ENCODE data around the gene CBFA2T3. TPM values are rescaled to one million over a fixed set of nuclear protein-coding genes. Genes with fewer than 3 reads are reported as not detected.

The CBFA2T3 gene
- total RNA-seq, 1 experiment from 2014 or later: not detected

GRCh38 chr16:88957433-88957767 is 19.6 kb downstream of the CBFA2T3 start:
- Histone ChIP-seq H4K20me1 (ENCODE audit: insufficient read depth, low read depth, low read length) (no peaks in the 10 kb centered on the region), H3K36me3 (ENCODE audit: insufficient read depth, low read length) (no peaks in the 10 kb centered on the region), H3K4me3 (ENCODE audit: low read length) (no peak overlapping the region), H3K27ac (ENCODE audit: low read length) (no peak overlapping the region), H3K4me1 (ENCODE audit: low read length) (no peaks in the 10 kb centered on the region), H3K4me2 (ENCODE audit: low read depth, low read length, poor library complexity, severe bottlenecking) (no peak overlapping the region), H3K27me3 (ENCODE audit: low read length) (no peaks in the 10 kb centered on the region), H3K9me2 (replicated peaks; ENCODE audit: insufficient read depth, low read length) (no peaks in the 10 kb centered on the region), H3K79me2 (ENCODE audit: low read length) (no peaks in the 10 kb centered on the region), H2AFZ (ENCODE audit: low read length) (no peak overlapping the region), H3K9me3 (ENCODE audit: low read length) (no peaks in the 10 kb centered on the region), H3K9ac (ENCODE audit: low read length) (no peak overlapping the region)
- no peak for DNase-seq

GRCh38 chr16:88956546-88957432 is 20.2 kb downstream of the CBFA2T3 start:
- Histone ChIP-seq H3K27me3 (ENCODE audit: low read length) (no peaks in the 10 kb centered on the region), H3K4me1 (ENCODE audit: low read length) (no peaks in the 10 kb centered on the region), H4K20me1 (ENCODE audit: insufficient read depth, low read depth, low read length) (no peaks in the 10 kb centered on the region), H3K9me2 (replicated peaks; ENCODE audit: insufficient read depth, low read length) (no peaks in the 10 kb centered on the region), H3K4me2 (ENCODE audit: low read depth, low read length, poor library complexity, severe bottlenecking) (no peak overlapping the region), H2AFZ (ENCODE audit: low read length) (no peak overlapping the region), H3K9ac (ENCODE audit: low read length) (no peak overlapping the region), H3K79me2 (ENCODE audit: low read length) (no peaks in the 10 kb centered on the region), H3K27ac (ENCODE audit: low read length) (no peak overlapping the region), H3K4me3 (ENCODE audit: low read length) (no peak overlapping the region), H3K9me3 (ENCODE audit: low read length) (no peaks in the 10 kb centered on the region), H3K36me3 (ENCODE audit: insufficient read depth, low read length) (no peaks in the 10 kb centered on the region)
- DNase-seq: no peak

- H3K4me1 ChIP-seq (ENCODE audit: low read length): no peaks in the 10 kb centered on the region
- H3K36me3 ChIP-seq (ENCODE audit: insufficient read depth, low read length): no peaks in the 10 kb centered on the region
- H3K27ac ChIP-seq (ENCODE audit: low read length): no peak overlapping the region
- no peaks in the 10 kb centered on the region for H4K20me1 ChIP-seq (ENCODE audit: insufficient read depth, low read depth, low read length)
- H2AFZ ChIP-seq (ENCODE audit: low read length): no peak overlapping the region
- no peaks in the 10 kb centered on the region for H3K27me3 ChIP-seq (ENCODE audit: low read length)
- no peaks in the 10 kb centered on the region for H3K9me3 ChIP-seq (ENCODE audit: low read length)
- no peaks in the 10 kb centered on the region for H3K9me2 ChIP-seq (replicated peaks; ENCODE audit: insufficient read depth, low read length)
- no peak for DNase-seq
- H3K4me3 ChIP-seq (ENCODE audit: low read length): no peak overlapping the region
- no peak overlapping the region for H3K9ac ChIP-seq (ENCODE audit: low read length)
- H3K4me2 ChIP-seq (ENCODE audit: low read depth, low read length, poor library complexity, severe bottlenecking): no peak overlapping the region
- no peaks in the 10 kb centered on the region for H3K79me2 ChIP-seq (ENCODE audit: low read length)
Observed at GRCh38 chr16:88955906-88956305, 21.1 kb downstream of the CBFA2T3 start.

GRCh38 chr16:88953003-88953690 is 23.9 kb downstream of the CBFA2T3 start:
- H3K9me3 ChIP-seq (ENCODE audit: low read length): no peaks in the 10 kb centered on the region
- no peak overlapping the region for H2AFZ ChIP-seq (ENCODE audit: low read length)
- H3K4me1 ChIP-seq (ENCODE audit: low read length): no peaks in the 10 kb centered on the region
- no peak overlapping the region for H3K27ac ChIP-seq (ENCODE audit: low read length)
- no peaks in the 10 kb centered on the region for H3K27me3 ChIP-seq (ENCODE audit: low read length)
- H3K4me3 ChIP-seq (ENCODE audit: low read length): no peak overlapping the region
- H3K4me2 ChIP-seq (ENCODE audit: low read depth, low read length, poor library complexity, severe bottlenecking): no peak overlapping the region
- no peaks in the 10 kb centered on the region for H3K36me3 ChIP-seq (ENCODE audit: insufficient read depth, low read length)
- no peaks in the 10 kb centered on the region for H4K20me1 ChIP-seq (ENCODE audit: insufficient read depth, low read depth, low read length)
- no peaks in the 10 kb centered on the region for H3K79me2 ChIP-seq (ENCODE audit: low read length)
- DNase-seq: no peak
- H3K9me2 ChIP-seq (replicated peaks; ENCODE audit: insufficient read depth, low read length): no peaks in the 10 kb centered on the region
- H3K9ac ChIP-seq (ENCODE audit: low read length): no peak overlapping the region

- Histone ChIP-seq H3K9ac (ENCODE audit: low read length) (no peak overlapping the region), H4K20me1 (ENCODE audit: insufficient read depth, low read depth, low read length) (no peaks in the 10 kb centered on the region), H3K36me3 (ENCODE audit: insufficient read depth, low read length) (no peaks in the 10 kb centered on the region), H3K4me3 (ENCODE audit: low read length) (no peak overlapping the region), H3K9me3 (ENCODE audit: low read length) (no peaks in the 10 kb centered on the region), H3K4me2 (ENCODE audit: low read depth, low read length, poor library complexity, severe bottlenecking) (no peak overlapping the region), H3K79me2 (ENCODE audit: low read length) (no peaks in the 10 kb centered on the region), H3K27ac (ENCODE audit: low read length) (no peak overlapping the region), H2AFZ (ENCODE audit: low read length) (no peak overlapping the region), H3K4me1 (ENCODE audit: low read length) (no peaks in the 10 kb centered on the region), H3K27me3 (ENCODE audit: low read length) (no peaks in the 10 kb centered on the region), H3K9me2 (replicated peaks; ENCODE audit: insufficient read depth, low read length) (no peaks in the 10 kb centered on the region)
- DNase-seq: no peak
Observed at GRCh38 chr16:88951989-88952388, 25.0 kb downstream of the CBFA2T3 start.

GRCh38 chr16:88951501-88951900 is 25.5 kb downstream of the CBFA2T3 start:
- Histone ChIP-seq H3K79me2 (ENCODE audit: low read length) (no peaks in the 10 kb centered on the region), H3K4me1 (ENCODE audit: low read length) (no peaks in the 10 kb centered on the region), H4K20me1 (ENCODE audit: insufficient read depth, low read depth, low read length) (no peaks in the 10 kb centered on the region), H3K9ac (ENCODE audit: low read length) (no peak overlapping the region), H3K27ac (ENCODE audit: low read length) (no peak overlapping the region), H3K27me3 (ENCODE audit: low read length) (no peaks in the 10 kb centered on the region), H3K36me3 (ENCODE audit: insufficient read depth, low read length) (no peaks in the 10 kb centered on the region), H3K4me3 (ENCODE audit: low read length) (no peak overlapping the region), H3K9me2 (replicated peaks; ENCODE audit: insufficient read depth, low read length) (no peaks in the 10 kb centered on the region), H3K4me2 (ENCODE audit: low read depth, low read length, poor library complexity, severe bottlenecking) (no peak overlapping the region), H2AFZ (ENCODE audit: low read length) (no peak overlapping the region), H3K9me3 (ENCODE audit: low read length) (no peaks in the 10 kb centered on the region)
- no peak for DNase-seq

- H2AFZ ChIP-seq (ENCODE audit: low read length): no peak overlapping the region
- H3K4me3 ChIP-seq (ENCODE audit: low read length): no peak overlapping the region
- no peaks in the 10 kb centered on the region for H4K20me1 ChIP-seq (ENCODE audit: insufficient read depth, low read depth, low read length)
- no peaks in the 10 kb centered on the region for H3K9me3 ChIP-seq (ENCODE audit: low read length)
- no peaks in the 10 kb centered on the region for H3K27me3 ChIP-seq (ENCODE audit: low read length)
- no peak overlapping the region for H3K27ac ChIP-seq (ENCODE audit: low read length)
- H3K79me2 ChIP-seq (ENCODE audit: low read length): no peaks in the 10 kb centered on the region
- H3K4me2 ChIP-seq (ENCODE audit: low read depth, low read length, poor library complexity, severe bottlenecking): no peak overlapping the region
- no peak for DNase-seq
- no peaks in the 10 kb centered on the region for H3K4me1 ChIP-seq (ENCODE audit: low read length)
- no peak overlapping the region for H3K9ac ChIP-seq (ENCODE audit: low read length)
- H3K9me2 ChIP-seq (replicated peaks; ENCODE audit: insufficient read depth, low read length): no peaks in the 10 kb centered on the region
- H3K36me3 ChIP-seq (ENCODE audit: insufficient read depth, low read length): no peaks in the 10 kb centered on the region
Observed at GRCh38 chr16:88948781-88949490, 28.1 kb downstream of the CBFA2T3 start.

GRCh38 chr16:88945473-88945872 is 31.5 kb downstream of the CBFA2T3 start:
- no peak for DNase-seq
- H3K27me3 ChIP-seq (ENCODE audit: low read length): no peaks in the 10 kb centered on the region
- peaks cover 4% of the 10 kb centered on the region for H3K4me1 ChIP-seq (ENCODE audit: low read length)
- no peaks in the 10 kb centered on the region for H3K9me2 ChIP-seq (replicated peaks; ENCODE audit: insufficient read depth, low read length)
- H2AFZ ChIP-seq (ENCODE audit: low read length): no peak overlapping the region
- no peak overlapping the region for H3K27ac ChIP-seq (ENCODE audit: low read length)
- H3K79me2 ChIP-seq (ENCODE audit: low read length): no peaks in the 10 kb centered on the region
- H3K36me3 ChIP-seq (ENCODE audit: insufficient read depth, low read length): no peaks in the 10 kb centered on the region
- no peak overlapping the region for H3K4me2 ChIP-seq (ENCODE audit: low read depth, low read length, poor library complexity, severe bottlenecking)
- no peaks in the 10 kb centered on the region for H3K9me3 ChIP-seq (ENCODE audit: low read length)
- no peak overlapping the region for H3K9ac ChIP-seq (ENCODE audit: low read length)
- H4K20me1 ChIP-seq (ENCODE audit: insufficient read depth, low read depth, low read length): no peaks in the 10 kb centered on the region
- no peak overlapping the region for H3K4me3 ChIP-seq (ENCODE audit: low read length)
